HG03432 (cell line): ENCODE measurements around the gene ITGA8.
"Not testable (repeated sequence)": the region's sequence is repeated elsewhere in the genome, so short reads cannot be mapped to it uniquely, and the experiment has no call there.

Experiments
- ATAC-seq: cut with Tn5 transposase; IDR thresholded peaks from one replicate; pipeline ENCODE4 v1.9.1; 2021; ENCODE audit warnings: mild to moderate bottlenecking, moderate library complexity; ENCODE audit not compliant: unreplicated experiment

The ITGA8 gene

GRCh38 chr10:15515202-15515601 lies 204.5 kb downstream of the ITGA8 start:
- no peak for ATAC-seq

DNA sequence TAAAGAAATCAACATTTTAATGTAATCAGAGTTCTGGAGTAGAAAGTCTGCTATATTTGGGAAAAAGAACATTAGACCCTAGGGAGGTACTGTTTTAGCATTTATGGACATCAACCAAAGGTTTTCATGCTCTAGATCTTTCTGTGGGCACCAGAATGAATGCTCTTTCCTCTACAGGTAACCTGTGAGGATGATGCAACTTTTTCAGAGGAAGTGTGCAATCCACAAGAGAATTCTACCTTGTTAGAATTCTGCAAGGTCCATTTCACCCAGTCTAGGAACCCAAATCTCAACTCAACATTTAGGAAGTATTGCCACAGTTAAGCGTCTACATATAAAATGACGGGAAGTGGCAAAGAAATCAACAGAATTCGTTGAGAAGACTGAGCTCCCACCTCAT lies 208.8 kb downstream of the ITGA8 start:
- no peak for ATAC-seq

DNA sequence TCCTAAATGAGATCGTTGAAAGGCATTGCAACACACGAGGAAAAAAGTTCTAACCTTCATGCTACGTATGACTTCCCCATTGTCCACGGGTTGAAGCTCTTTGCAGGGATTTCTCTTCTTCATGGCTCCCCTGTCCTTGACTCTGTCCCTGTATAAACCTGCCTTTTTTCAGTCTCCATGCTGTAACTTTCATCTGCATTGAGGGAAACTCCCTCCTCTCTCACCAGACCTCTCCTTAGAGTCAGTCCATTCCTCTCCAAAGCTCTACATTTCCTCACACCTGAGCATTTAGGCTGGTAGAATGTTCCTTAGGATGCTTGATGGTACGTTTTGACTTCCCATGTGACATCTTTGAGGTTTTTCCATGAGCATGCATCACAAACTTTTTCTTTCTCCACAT lies 214.4 kb downstream of the ITGA8 start:
- no peak for ATAC-seq

DNA sequence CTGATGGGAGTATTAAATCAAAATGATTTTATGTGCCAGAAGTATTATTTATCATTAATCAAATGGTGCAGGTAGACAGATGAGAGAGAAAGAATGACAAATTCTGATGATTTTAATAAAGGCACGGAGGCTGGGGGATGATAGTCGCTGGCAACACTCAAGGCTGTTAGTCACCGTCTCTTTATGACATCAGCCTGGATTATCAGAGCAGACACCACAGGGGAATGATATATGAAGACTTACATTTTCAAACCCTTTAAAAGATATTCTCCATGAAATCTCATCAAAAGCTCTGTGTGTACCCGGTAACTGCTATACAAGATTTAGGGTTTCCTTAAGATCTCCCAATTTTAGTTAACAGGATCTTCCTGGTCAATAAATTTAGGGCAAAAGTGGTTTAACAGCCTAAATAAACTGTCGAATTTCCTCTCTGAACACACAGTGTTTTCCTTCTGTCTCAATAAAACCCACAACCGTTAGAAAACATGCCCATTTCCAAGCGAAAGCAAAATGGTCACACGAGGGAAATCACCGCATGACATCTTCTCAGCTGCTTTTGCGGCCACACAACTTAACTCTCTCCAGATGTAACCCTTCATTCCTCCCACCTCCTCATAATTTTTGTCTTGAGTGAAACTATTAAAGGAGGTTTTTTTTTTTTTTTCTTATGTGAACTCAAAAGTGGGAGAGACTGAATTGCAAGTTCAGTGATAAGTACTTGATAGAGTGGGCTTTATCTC lies 215.5 kb downstream of the ITGA8 start:
- ATAC-seq, result no peak

DNA sequence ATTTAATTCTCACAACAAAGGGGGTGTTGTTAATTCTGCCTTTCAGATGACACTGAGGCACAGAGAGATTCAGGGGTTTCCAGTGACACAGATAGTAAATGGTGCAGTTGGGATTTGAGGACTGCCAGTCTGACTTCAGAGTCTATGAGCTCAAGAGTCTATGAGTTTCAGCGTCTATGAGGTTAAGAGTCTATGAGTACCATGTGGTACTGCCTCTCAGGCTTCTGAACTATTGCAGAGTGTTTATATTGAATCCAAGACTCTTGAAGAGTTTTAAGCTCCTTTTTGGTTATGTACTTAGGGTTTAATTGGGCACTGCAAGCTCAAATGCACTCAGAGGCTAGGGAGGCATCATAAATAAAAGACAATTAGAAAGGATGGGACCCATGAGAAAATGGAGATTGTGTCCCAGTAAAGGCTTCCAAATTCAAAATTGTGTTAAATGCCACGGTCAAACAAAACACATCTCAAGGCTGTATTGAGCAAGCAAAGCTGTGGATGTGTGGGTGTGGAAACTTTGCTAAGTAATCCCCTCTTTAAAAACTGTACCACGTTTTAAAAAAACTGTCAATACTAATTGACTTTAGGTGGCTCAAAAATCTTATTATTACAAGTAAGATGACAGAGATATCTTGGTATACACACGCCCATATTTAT lies 224.7 kb downstream of the ITGA8 start:
- ATAC-seq, result no peak

DNA sequence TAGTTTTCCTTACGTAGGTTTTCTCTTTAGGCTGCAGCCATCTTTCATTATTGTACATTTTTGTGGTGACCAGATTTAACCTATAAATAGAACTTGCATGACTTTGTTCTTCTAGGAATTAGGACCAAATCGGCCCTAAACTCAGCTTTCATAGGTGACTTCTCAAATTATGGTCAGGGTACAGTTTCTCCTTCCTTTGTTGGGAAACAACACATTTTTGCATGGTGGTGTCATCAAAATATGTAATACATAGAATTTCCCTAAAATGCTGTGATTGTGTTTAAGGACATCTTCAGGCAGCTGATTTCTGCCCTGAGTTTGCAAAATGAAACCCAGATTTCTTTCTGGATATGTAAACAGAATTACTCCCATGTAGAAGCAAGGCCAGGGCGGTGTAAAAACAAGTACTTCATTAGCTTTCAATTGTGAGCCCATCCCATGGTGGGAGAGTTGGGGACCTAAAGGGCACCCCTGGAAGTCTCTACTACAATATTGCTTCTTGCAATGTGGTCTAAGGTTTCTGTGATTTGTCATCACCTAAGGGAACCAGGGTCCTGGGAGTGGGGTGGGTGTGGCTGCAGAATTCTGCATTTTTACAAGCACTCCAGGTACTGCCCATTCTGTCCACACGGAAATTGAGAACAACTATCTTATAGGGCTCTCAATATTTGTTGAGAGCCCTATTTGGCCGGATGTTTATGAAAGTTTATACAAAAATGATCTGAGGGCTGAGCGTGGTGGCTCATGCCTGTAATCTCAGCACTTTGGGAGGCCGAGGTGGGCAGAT lies 227.7 kb downstream of the ITGA8 start:
- no peak for ATAC-seq

- no peak for ATAC-seq
These were observed 230.3 kb downstream of the ITGA8 start for GRCh38 chr10:15489431-15489830.

GRCh38 chr10:15487376-15487775 lies 232.3 kb downstream of the ITGA8 start:
- ATAC-seq, result no peak

- no peak for ATAC-seq
These were observed 233.3 kb downstream of the ITGA8 start for GRCh38 chr10:15486404-15486803.

GRCh38 chr10:15485684-15486316 lies 233.9 kb downstream of the ITGA8 start:
- ATAC-seq, result no peak

GRCh38 chr10:15485027-15485426 lies 234.7 kb downstream of the ITGA8 start:
- no peak for ATAC-seq

- no peak for ATAC-seq
These were observed 235.6 kb downstream of the ITGA8 start for GRCh38 chr10:15484128-15484527.

DNA sequence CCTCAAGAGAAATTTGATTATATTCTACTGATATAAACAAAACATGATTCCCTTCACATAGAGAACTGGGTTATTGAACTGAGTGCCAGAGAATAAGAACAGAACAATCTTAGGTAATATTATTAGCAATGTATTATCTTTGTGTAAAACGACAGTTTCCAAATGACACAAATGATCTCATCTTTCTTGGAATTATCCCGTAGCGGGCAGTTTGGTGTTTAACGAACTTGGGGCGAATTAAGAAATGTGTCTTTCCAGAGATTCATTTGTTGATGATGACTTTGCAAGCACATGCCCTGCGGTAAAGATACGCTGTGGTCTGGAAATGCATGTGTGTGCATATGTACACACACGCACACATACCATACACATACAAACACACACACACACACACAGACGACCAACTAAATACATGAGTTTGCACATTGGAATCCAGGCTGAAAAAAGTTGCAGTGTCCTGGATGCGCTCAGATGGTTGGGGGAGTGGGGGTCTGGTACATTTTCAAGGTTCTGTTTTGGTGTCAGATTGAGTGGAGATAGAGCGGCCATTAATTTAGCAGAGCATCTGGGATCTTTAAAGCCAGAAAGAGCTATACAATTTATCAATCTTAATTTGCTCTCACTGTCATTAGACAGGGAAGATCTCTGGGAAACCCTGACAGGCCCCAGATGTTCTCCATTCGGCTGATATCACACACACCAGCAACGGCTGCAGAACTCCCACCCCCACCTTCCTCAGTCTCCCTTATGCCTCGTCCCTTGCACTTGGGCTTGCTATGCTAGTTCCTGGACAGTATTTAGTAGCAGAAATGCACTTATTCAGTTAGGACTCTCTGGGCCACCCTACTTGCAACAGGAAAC lies 236.3 kb downstream of the ITGA8 start:
- ATAC-seq, result no peak

- ATAC-seq, result no peak
These were observed 237.6 kb downstream of the ITGA8 start for GRCh38 chr10:15482156-15482555.

GRCh38 chr10:15478950-15479349 lies 240.8 kb downstream of the ITGA8 start:
- ATAC-seq, result no peak

GRCh38 chr10:15478429-15478828 lies 241.3 kb downstream of the ITGA8 start:
- ATAC-seq, result no peak

- no peak for ATAC-seq
These were observed 243.4 kb downstream of the ITGA8 start for GRCh38 chr10:15476337-15476736.

- not testable (repeated sequence) for ATAC-seq
These were observed 244.3 kb downstream of the ITGA8 start for GRCh38 chr10:15475439-15475838.

DNA sequence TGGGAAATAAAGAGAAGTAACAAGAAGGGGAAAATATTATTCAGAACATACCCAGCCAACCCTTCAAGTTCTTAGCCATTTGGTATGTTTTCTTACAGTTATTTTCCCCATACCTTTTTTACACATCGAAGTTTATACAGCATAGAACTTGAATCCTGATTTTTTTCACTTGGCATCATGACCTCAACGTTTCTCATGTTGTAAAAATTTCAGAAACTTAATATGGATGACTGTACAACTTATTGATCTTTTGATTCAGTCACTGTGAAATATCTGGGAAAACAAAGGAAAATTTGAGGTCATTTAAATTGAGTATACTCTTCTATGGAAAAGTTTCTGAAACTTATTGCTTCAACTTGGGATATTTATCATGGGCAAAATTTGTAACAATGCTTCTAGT lies 245.1 kb downstream of the ITGA8 start:
- no peak for ATAC-seq

- ATAC-seq, result no peak
These were observed 246.3 kb downstream of the ITGA8 start for GRCh38 chr10:15473396-15473767.
